ENCODE results near the gene THADA.
A peak's percentile ranks its signal among the peaks of the same experiment; 100 is the strongest.

THADA gene

DNA sequence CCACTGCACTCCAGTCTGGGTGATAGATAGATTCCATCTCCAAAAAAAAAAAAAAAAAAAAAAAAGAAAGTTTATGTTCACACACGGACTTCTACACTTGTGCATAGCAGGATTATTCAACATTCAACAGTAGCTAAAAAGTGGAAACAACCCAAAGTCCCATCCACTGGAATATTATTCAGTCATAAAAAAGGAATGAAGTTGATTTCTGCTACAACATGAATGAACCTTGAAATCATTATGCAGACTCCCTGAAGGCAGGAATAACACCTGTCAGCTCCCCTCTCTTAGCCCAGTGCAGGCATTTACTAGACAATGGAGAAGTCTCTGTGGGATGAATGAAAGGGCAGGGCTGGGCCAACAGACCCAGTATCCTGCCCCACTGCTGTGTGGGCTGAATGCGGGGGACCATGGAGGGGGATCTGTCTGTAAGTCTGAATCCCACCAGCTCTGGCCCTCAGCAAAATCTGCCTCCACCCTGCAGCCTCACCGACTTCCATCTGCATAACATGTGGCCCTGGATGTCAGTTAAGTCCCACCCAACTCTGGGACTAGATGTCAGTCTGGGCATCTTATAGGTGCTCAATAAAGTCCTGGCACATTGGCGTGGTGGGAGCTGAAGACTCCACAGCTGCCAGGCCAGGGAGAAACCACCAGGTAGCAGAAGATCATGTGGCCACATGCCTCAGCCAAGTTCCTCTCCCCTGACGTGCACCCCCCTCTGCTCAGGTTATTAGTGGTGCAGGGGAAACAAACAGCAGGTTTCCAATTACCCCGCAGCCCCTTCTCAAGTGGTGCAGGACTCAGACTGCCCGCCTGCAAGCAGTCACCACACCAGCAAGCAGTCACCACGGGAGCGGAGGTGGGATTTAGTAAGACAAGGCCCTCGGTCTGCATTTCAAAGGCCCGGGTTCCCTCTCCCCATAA, 378.3 kb downstream of the THADA start:
- DNase-seq: no peak

- no peak for DNase-seq
Observed at GRCh38 chr2:43216629-43217028, 379.2 kb downstream of the THADA start.

- DNase-seq: no peak
Observed at GRCh38 chr2:43215673-43216255, 380.1 kb downstream of the THADA start.

GRCh38 chr2:43214253-43214652, 381.6 kb downstream of the THADA start:
- DNase-seq: no peak

DNA sequence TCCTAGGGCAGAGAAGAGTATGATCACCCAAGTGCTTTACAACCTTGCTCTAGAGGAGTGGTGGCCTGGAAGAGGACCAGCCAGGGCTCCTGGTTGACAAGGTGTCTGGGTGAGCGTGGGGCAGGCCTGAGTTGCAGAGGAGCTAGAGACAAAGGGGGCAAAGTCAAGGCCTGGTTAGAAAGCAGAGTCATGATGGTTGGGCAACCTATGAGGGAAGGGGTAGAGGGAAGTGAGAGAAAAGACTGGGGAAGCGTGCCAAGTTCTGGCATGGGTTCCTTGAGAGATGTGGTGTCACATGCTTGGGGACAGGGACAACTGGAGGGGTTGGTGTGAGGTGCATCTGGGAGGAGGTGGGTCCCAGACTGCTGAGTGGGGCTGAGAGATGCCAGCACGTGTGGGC, 382.9 kb downstream of the THADA start:
- no peak for DNase-seq

DNA sequence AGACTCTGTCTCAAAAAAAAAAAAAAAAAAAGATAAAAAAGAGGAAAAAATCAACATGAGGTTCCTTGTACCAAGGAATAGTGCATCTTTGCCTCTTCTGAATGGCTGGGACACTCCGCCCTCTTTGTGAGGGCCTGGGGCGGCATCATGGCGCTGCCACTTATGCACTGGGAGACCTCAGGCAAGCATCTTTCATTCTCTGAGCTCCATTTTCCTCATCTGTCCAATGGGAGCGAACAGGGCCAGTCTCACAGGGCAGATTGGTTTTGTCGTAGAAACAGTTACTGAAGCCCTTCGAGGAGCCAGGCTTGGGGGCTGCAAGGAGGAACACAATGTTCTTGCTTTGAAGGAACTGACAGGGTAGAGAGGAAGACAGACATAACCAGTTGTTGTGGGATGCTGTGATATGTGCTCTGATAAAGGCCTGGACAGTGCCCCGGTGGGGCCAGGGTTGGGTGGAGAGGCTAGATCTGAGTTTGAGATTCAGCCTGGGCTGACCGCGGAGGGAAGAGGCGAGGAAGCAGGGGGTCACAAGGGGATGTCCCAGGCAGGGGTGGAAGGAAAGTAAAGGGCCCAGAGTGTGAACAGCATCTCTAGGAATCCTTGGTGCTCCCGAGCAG, 383.5 kb downstream of the THADA start:
- no peak for DNase-seq

DNA sequence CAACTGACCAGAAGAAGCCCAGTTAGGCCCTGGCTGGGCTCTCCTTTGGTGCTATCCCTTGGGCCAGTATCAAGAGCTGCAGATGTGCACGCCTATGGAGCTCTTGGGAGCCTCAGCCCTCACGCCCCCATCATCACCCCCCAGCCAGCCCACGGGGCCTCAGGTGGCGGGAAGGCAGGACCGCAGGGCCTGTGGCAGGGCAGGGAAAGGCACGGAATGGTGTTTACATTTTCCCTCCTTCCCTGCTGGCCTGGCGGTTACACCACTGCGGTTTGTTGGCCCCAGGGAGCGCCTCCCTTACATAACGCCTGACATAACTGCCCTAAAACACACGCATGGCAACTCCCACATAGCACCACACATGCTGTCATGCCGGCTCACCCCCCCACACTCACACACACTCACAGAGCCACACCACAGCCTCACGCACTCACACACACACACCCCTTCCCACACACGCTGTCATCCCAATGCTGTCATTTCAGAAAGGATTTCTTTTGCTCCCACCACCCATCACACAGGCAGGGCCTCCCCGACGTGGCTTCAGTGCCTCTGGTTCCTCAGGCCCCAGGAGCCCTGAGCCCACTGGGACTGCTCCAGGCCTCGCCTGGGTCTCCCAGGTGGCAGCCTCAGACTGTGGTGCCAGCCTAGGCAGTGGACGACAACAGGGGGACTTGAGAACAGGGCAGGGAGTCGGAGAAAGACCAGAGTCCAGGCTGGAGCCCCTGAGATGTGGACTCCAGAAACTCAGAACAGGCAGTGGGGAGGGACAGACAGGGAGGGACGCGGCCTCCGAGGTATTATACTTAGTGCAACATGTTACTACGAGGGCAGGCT, 385.2 kb downstream of the THADA start:
- DNase-seq: peak; percentile 52

DNA sequence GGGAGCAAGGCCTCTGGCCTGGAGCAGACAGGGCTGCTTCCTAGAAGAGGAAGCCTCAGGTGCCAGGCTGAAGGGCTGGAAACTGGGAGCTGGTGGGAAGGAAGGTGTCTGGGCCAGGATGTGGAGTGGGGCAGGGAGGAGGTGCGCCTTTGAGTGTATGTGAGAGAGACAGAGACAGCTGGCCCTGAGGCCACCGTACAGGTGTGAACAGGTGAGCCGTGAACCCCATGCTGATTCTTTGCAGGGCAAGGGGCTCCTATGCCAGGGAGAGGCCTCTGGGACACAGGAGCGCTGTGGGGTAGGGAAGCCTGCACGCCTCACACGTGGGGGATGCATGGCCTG, 385.7 kb downstream of the THADA start:
- DNase-seq: no peak

- DNase-seq: no peak
Observed at GRCh38 chr2:43209204-43209717, 386.6 kb downstream of the THADA start.

- DNase-seq: no peak
Observed at GRCh38 chr2:43207553-43208300, 388.1 kb downstream of the THADA start.

DNA sequence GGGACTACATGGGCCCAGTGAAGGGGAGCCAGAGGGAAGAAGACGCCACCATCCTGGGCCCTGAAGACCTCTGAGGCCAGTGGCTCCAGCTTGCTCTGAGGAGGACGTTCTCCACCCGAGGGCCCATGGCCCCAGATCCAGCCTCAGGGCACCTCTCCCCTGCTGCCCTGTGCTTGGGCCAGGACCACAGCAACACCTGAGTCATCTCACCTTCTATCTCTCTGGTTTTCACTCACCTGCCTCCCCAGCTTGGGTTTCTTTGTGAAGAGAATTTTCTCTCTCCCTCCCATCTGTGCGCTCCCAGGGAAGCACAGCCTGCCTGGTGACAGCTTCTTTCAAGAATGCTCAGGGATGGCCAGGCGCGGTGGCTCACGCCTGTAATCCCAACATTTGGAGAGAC, 389.2 kb downstream of the THADA start:
- no peak for DNase-seq

- DNase-seq: no peak
Observed at GRCh38 chr2:43203373-43203772, 392.5 kb downstream of the THADA start.

DNA sequence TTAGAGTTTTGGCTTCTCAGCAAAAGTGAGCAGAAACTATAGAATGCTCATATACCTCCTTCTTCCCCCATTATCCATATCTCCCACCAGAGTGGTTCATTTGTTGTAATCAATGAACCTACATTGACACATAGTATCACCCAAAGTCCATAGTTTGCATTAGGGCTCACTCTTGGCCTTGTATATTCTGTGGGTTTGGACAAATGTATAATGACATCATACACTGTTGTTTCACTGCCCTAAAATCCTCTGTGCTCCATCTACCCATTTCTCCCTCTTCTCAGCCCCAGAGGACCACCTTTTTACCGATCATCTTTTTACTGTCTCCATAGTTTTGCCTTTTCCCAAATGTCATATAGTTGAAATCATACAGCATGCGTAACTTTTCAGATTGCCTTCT, 393.5 kb downstream of the THADA start:
- DNase-seq: no peak

GRCh38 chr2:43201497-43201896, 394.3 kb downstream of the THADA start:
- DNase-seq: no peak

GRCh38 chr2:43201016-43201415, 394.8 kb downstream of the THADA start:
- no peak for DNase-seq

- DNase-seq: peak; percentile 41
Observed at GRCh38 chr2:43199492-43200488, 396.0 kb downstream of the THADA start.

- DNase-seq: no peak
Observed at GRCh38 chr2:43198263-43198662, 397.6 kb downstream of the THADA start.

DNA sequence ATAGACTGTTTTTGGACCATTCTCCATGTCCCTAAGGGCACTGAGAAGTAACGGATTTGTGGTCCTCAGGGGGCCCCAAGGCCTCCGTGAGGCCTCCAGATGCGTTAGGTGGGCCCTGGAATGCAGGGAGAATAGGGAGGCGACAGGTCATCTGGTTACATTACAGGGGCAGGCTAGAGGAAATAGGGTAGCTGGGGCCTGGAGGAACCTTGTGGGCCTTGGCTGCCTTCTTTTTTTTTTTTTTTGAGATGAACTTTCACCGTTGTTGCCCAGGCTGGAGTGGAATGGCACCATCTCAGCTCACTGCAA, 398.3 kb downstream of the THADA start:
- no peak for DNase-seq

DNA sequence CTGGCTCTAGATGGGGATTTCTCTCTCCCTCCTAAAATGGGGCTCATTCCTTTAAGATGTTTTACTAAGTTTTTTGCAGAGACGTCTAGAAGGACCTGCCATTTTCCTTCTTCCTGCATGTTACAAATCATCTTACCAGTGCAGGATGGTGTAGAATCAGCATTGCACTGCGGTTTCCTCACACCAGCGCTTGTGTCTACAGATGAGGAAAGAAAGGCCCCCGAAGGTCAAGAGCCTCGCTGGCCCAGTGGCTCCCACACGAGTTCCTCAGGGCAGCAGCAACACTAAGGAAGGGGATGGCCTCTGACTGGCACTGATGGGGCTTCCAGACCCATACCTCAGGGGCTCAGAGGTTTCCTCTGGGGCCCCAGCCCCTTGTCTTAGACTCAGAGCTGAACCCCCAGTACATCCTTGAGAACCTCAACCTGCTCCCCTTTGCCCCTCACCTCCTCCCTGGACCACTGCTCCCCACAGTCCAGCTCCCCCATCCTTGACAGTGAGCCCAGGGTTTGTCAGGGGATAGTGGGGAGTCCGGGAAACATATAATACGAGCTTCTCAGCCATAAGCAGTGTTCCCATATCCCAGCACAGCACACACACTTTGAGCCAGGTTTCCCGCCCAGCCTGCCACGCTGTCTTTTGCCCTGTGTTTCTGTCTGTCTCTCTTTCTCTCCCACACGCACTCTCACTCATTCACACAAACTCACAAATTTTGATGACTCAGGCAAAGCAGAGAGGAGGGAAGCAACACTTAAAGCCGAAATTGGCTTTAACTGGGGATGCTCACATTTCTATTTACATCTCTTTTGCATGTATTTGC, 398.9 kb downstream of the THADA start:
- DNase-seq: peak; percentile 34

All from kidney glomerular epithelial cell (primary cell).